HepG2 (cell line): ENCODE data around the gene COPS6. TPM values are rescaled to one million over a fixed set of nuclear protein-coding genes. Genes with fewer than 3 reads are reported as not detected.

Source experiments
- GPN1 ChIP-seq: sonication (generic); formaldehyde crosslinking; IDR thresholded peaks from 2 replicates; pipeline ENCODE4 v1.5.1; 2020; ENCODE audit warnings: missing genetic modification reagents, borderline replicate concordance
- HMG20B ChIP-seq: conservative IDR thresholded peaks from 2 replicates; pipeline ENCODE4 v1.6.1; 2016; ENCODE audit warnings: missing genetic modification reagents, missing compliant biosample characterization
- MXD4 ChIP-seq: IDR thresholded peaks from 2 replicates; pipeline ENCODE4 v1.6.1; 2016; ENCODE audit warnings: mild to moderate bottlenecking, missing biosample characterization, missing genetic modification reagents
- NCOA5 ChIP-seq: sonication (generic); formaldehyde crosslinking; IDR thresholded peaks from 2 replicates; pipeline ENCODE4 v1.4.0; 2020; ENCODE audit warnings: missing genetic modification reagents
- POLR2AphosphoS5 ChIP-seq: IDR thresholded peaks from 2 replicates; pipeline ENCODE4 v1.6.1; 2012; ENCODE audit warnings: low read depth, low read length
- RFX1 ChIP-seq: fragments of 450-650 bp; IDR thresholded peaks from 2 replicates; pipeline ENCODE4 v1.6.1; 2017
- XBP1 ChIP-seq: sonication (generic); formaldehyde crosslinking; IDR thresholded peaks from 2 replicates; pipeline ENCODE4 v1.5.0; 2020; ENCODE audit warnings: missing genetic modification reagents
- ZBTB38 ChIP-seq: sonication (generic); formaldehyde crosslinking; IDR thresholded peaks from 2 replicates; pipeline ENCODE4 v1.5.1; 2020; ENCODE audit warnings: mild to moderate bottlenecking, missing genetic modification reagents
- ZNF260 ChIP-seq: sonication (generic); formaldehyde crosslinking; IDR thresholded peaks from 2 replicates; pipeline ENCODE4 v1.4.0; 2020; ENCODE audit warnings: missing genetic modification reagents, low read depth, mild to moderate bottlenecking, borderline replicate concordance
- ZNF766 ChIP-seq: sonication (generic); formaldehyde crosslinking; IDR thresholded peaks from 2 replicates; pipeline ENCODE4 v1.5.0; 2020; ENCODE audit warnings: missing genetic modification reagents, borderline replicate concordance
- ZNF782 ChIP-seq: sonication (generic); formaldehyde crosslinking; IDR thresholded peaks from 2 replicates; pipeline ENCODE4 v1.4.0; 2020; ENCODE audit warnings: missing genetic modification reagents, mild to moderate bottlenecking, borderline replicate concordance
- polyA plus RNA-seq, 8 experiments: library from polyadenylated mRNA; depleted of rRNA in 3 of 8; stranded (reverse) in 7 of 8; unstranded in 1 of 8; fragments of >200 nt; fragmentation: Illumina TruSeq in 4 of 8; extraction: Trizol in 4 of 8; gene quantifications; 2 replicates each; pipeline versions ENCODE4 v1.2.1 to v1.2.3, GENCODE V29; 2011 to 2016; ENCODE audit warnings: low read depth in 4 of 8, missing spikeins in 1 of 8, mixed read lengths in 1 of 8; ENCODE audit not compliant: insufficient read depth in 1 of 8
- total RNA-seq, 5 experiments: library from RNA; depleted of rRNA; stranded (reverse); fragments of >200 nt; fragmentation: Illumina TruSeq; extraction: Trizol; gene quantifications; 2 replicates each; pipeline ENCODE4 v1.2.3, GENCODE V29; 2016; ENCODE audit warnings: low read depth in 1 of 5
- TF ChIP-seq, protein P1 (sequence below): sonication (generic); formaldehyde crosslinking; IDR thresholded peaks from 2 replicates; pipeline ENCODE4 v1.5.0; 2020; ENCODE audit warnings: missing genetic modification reagents
- TF ChIP-seq, protein P2 (sequence below): sonication (generic); formaldehyde crosslinking; IDR thresholded peaks from 2 replicates; pipeline ENCODE4 v1.5.0; 2020; ENCODE audit warnings: missing genetic modification reagents
- TF ChIP-seq, protein P3 (sequence below): sonication (generic); formaldehyde crosslinking; IDR thresholded peaks from 2 replicates; pipeline ENCODE4 v1.9.0; 2022; ENCODE audit warnings: low read depth, missing genetic modification reagents
- TF ChIP-seq, protein P4 (sequence below): sonication (generic); formaldehyde crosslinking; IDR thresholded peaks from 2 replicates; pipeline ENCODE4 v1.8.0; 2022; ENCODE audit warnings: mild to moderate bottlenecking, missing genetic modification reagents
- TF ChIP-seq, protein P5 (sequence below): conservative IDR thresholded peaks from 2 replicates; pipeline ENCODE4 v1.6.1; 2018; ENCODE audit warnings: missing genetic modification reagents
- TF ChIP-seq, protein P6 (sequence below): IDR thresholded peaks from 2 replicates; pipeline ENCODE4 v1.6.1; 2016; ENCODE audit warnings: mild to moderate bottlenecking
- TF ChIP-seq, protein P7 (sequence below): sonication (generic); formaldehyde crosslinking; IDR thresholded peaks from 2 replicates; pipeline ENCODE4 v1.9.0; 2021; ENCODE audit warnings: missing genetic modification reagents, borderline replicate concordance
- TF ChIP-seq, protein P8 (sequence below): IDR thresholded peaks from 2 replicates; pipeline ENCODE4 v1.6.1; 2016; ENCODE audit warnings: missing compliant biosample characterization, missing genetic modification reagents, borderline replicate concordance

COPS6 gene
- total and polyA plus RNA-seq, 2 of the 13 experiments (the other 11 are each of a cell fraction or from before 2014, with no cell fraction given): 33.4 to 117 TPM

DNA sequence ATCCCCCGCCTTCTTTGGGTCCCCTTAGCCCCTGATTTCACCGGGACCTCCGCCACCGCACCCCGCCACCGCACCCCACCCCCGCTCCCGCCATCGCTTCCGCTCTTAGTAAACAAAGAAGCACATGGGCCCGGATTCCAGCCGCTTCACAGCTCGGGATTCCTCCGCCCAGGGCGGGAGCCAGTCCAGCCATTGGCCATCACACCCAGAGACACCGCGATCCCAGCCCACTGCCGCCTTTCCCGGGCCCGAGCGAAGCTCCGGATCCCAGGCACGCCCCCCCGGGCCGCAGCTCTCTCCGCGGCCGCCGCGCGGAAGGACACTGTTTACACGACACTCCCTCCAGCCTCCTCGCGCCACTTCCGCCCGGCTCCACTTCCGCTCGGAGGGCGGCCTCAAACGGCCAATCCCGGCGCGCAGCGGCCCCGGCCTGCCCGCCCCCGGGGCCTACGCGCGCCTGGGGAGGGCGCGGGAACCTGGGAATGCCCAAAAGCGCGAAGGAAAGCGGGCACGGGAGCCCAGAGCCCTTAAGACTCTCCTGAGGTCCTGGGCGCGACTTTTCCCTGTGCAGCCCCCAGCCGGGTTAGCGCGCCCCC is 11.7 kb downstream of the COPS6 start (continued):
- TF ChIP-seq ZBTB38 (CRISPR knock-in tag): peak; percentile 68; the same call in 1 of the 2 replicates
- TF ChIP-seq, protein P1, sequence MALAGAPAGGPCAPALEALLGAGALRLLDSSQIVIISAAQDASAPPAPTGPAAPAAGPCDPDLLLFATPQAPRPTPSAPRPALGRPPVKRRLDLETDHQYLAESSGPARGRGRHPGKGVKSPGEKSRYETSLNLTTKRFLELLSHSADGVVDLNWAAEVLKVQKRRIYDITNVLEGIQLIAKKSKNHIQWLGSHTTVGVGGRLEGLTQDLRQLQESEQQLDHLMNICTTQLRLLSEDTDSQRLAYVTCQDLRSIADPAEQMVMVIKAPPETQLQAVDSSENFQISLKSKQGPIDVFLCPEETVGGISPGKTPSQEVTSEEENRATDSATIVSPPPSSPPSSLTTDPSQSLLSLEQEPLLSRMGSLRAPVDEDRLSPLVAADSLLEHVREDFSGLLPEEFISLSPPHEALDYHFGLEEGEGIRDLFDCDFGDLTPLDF (CRISPR knock-in tag): no peak; the same call in none of the 2 replicates
- TF ChIP-seq RFX1: no peak
- TF ChIP-seq ZNF766 (CRISPR knock-in tag): no peak
- TF ChIP-seq, protein P2, sequence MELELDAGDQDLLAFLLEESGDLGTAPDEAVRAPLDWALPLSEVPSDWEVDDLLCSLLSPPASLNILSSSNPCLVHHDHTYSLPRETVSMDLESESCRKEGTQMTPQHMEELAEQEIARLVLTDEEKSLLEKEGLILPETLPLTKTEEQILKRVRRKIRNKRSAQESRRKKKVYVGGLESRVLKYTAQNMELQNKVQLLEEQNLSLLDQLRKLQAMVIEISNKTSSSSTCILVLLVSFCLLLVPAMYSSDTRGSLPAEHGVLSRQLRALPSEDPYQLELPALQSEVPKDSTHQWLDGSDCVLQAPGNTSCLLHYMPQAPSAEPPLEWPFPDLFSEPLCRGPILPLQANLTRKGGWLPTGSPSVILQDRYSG (CRISPR knock-in tag): no peak
- TF ChIP-seq ZNF782 (CRISPR knock-in tag): no peak
- TF ChIP-seq, protein P3, sequence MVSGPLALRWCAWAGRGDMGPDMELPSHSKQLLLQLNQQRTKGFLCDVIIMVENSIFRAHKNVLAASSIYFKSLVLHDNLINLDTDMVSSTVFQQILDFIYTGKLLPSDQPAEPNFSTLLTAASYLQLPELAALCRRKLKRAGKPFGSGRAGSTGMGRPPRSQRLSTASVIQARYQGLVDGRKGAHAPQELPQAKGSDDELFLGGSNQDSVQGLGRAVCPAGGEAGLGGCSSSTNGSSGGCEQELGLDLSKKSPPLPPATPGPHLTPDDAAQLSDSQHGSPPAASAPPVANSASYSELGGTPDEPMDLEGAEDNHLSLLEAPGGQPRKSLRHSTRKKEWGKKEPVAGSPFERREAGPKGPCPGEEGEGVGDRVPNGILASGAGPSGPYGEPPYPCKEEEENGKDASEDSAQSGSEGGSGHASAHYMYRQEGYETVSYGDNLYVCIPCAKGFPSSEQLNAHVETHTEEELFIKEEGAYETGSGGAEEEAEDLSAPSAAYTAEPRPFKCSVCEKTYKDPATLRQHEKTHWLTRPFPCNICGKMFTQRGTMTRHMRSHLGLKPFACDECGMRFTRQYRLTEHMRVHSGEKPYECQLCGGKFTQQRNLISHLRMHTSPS (CRISPR knock-in tag): no peak; the same call in 1 of the 2 replicates
- TF ChIP-seq NCOA5 (CRISPR knock-in tag): no peak
- TF ChIP-seq, protein P4, sequence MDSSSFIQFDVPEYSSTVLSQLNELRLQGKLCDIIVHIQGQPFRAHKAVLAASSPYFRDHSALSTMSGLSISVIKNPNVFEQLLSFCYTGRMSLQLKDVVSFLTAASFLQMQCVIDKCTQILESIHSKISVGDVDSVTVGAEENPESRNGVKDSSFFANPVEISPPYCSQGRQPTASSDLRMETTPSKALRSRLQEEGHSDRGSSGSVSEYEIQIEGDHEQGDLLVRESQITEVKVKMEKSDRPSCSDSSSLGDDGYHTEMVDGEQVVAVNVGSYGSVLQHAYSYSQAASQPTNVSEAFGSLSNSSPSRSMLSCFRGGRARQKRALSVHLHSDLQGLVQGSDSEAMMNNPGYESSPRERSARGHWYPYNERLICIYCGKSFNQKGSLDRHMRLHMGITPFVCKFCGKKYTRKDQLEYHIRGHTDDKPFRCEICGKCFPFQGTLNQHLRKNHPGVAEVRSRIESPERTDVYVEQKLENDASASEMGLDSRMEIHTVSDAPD (CRISPR knock-in tag): no peak
- no peak for TF ChIP-seq XBP1 (CRISPR knock-in tag)
- TF ChIP-seq ZNF260 (CRISPR knock-in tag): no peak
- TF ChIP-seq, protein P5, sequence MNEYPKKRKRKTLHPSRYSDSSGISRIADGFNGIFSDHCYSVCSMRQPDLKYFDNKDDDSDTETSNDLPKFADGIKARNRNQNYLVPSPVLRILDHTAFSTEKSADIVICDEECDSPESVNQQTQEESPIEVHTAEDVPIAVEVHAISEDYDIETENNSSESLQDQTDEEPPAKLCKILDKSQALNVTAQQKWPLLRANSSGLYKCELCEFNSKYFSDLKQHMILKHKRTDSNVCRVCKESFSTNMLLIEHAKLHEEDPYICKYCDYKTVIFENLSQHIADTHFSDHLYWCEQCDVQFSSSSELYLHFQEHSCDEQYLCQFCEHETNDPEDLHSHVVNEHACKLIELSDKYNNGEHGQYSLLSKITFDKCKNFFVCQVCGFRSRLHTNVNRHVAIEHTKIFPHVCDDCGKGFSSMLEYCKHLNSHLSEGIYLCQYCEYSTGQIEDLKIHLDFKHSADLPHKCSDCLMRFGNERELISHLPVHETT (CRISPR knock-in tag): peak; percentile 92
- TF ChIP-seq, protein P6, sequence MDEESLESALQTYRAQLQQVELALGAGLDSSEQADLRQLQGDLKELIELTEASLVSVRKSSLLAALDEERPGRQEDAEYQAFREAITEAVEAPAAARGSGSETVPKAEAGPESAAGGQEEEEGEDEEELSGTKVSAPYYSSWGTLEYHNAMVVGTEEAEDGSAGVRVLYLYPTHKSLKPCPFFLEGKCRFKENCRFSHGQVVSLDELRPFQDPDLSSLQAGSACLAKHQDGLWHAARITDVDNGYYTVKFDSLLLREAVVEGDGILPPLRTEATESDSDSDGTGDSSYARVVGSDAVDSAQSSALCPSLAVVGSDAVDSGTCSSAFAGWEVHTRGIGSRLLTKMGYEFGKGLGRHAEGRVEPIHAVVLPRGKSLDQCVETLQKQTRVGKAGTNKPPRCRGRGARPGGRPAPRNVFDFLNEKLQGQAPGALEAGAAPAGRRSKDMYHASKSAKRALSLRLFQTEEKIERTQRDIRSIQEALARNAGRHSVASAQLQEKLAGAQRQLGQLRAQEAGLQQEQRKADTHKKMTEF: peak; percentile 91
- no peak for TF ChIP-seq POLR2AphosphoS5
- TF ChIP-seq, protein P7, sequence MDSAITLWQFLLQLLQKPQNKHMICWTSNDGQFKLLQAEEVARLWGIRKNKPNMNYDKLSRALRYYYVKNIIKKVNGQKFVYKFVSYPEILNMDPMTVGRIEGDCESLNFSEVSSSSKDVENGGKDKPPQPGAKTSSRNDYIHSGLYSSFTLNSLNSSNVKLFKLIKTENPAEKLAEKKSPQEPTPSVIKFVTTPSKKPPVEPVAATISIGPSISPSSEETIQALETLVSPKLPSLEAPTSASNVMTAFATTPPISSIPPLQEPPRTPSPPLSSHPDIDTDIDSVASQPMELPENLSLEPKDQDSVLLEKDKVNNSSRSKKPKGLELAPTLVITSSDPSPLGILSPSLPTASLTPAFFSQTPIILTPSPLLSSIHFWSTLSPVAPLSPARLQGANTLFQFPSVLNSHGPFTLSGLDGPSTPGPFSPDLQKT (CRISPR knock-in tag): no peak
- TF ChIP-seq, protein P8, sequence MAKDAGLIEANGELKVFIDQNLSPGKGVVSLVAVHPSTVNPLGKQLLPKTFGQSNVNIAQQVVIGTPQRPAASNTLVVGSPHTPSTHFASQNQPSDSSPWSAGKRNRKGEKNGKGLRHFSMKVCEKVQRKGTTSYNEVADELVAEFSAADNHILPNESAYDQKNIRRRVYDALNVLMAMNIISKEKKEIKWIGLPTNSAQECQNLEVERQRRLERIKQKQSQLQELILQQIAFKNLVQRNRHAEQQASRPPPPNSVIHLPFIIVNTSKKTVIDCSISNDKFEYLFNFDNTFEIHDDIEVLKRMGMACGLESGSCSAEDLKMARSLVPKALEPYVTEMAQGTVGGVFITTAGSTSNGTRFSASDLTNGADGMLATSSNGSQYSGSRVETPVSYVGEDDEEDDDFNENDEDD: peak; percentile 91
- TF ChIP-seq GPN1 (CRISPR knock-in tag): no peak
- 0 out of 2 replicates have a peak, but pooled peaks have one; percentile 14 for TF ChIP-seq HMG20B
- TF ChIP-seq MXD4 (CRISPR knock-in tag): peak; percentile 84; the same call in 1 of the 2 replicates
